Measurements from ENCODE around the gene FKBP14.

Gene FKBP14

GRCh38 chr7:29990931-29991330, 35.6 kb downstream of the FKBP14 start:
- Histone ChIP-seq H3K4me3 (ENCODE audit: insufficient read depth, low read length, poor library complexity, severe bottlenecking) (no peak overlapping the region), H3K9me3 (ENCODE audit: insufficient read depth, low read length) (no peaks in the 10 kb centered on the region), H3K9ac (ENCODE audit: low read length) (no peak overlapping the region), H3K36me3 (ENCODE audit: low read length) (no peaks in the 10 kb centered on the region), H2AFZ (ENCODE audit: low read depth, low read length, severe bottlenecking) (no peak overlapping the region), H3K27ac (ENCODE audit: low read depth, low read length) (no peak overlapping the region), H3K4me2 (ENCODE audit: low read depth, low read length, poor library complexity, severe bottlenecking) (no peak overlapping the region), H3K79me2 (ENCODE audit: insufficient read depth, low read length) (no peaks in the 10 kb centered on the region), H3K9me2 (replicated peaks; ENCODE audit: insufficient read depth, low read length) (no peaks in the 10 kb centered on the region), H3F3A (ENCODE audit: insufficient read depth) (no peaks in the 10 kb centered on the region), H4K20me1 (ENCODE audit: low read depth, low read length) (no peaks in the 10 kb centered on the region), H3K27me3 (ENCODE audit: low read length) (0 out of 2 replicates have a peak, but pooled peaks cover 4% of the 10 kb centered on the region)
- TF ChIP-seq, protein P1, sequence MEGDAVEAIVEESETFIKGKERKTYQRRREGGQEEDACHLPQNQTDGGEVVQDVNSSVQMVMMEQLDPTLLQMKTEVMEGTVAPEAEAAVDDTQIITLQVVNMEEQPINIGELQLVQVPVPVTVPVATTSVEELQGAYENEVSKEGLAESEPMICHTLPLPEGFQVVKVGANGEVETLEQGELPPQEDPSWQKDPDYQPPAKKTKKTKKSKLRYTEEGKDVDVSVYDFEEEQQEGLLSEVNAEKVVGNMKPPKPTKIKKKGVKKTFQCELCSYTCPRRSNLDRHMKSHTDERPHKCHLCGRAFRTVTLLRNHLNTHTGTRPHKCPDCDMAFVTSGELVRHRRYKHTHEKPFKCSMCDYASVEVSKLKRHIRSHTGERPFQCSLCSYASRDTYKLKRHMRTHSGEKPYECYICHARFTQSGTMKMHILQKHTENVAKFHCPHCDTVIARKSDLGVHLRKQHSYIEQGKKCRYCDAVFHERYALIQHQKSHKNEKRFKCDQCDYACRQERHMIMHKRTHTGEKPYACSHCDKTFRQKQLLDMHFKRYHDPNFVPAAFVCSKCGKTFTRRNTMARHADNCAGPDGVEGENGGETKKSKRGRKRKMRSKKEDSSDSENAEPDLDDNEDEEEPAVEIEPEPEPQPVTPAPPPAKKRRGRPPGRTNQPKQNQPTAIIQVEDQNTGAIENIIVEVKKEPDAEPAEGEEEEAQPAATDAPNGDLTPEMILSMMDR (IDR thresholded peaks at IDR 0.05; ENCODE audit: insufficient read depth, low read length, poor library complexity, severe bottlenecking) = no peak
- TF ChIP-seq EZH2phosphoT487 (conservative IDR thresholded peaks at IDR 0.05; ENCODE audit: low read length) = no peak

GRCh38 chr7:29989257-29989995, 37.1 kb downstream of the FKBP14 start, which contains the start of gene SCRN1:
Gene SCRN1, minus strand, starts transcription at chr7:29989801. Its CDS starts 20,734 bp downstream, at chr7:29969067.
- Histone ChIP-seq H2AFZ (ENCODE audit: low read depth, low read length, severe bottlenecking) (no peak within 1 kb of the TSS), H4K20me1 (ENCODE audit: low read depth, low read length) (no peaks in the 10 kb centered on the region), H3K27ac (ENCODE audit: low read depth, low read length) (no peak within 1 kb of the TSS), H3F3A (ENCODE audit: insufficient read depth) (no peaks in the 10 kb centered on the region), H3K4me3 (ENCODE audit: insufficient read depth, low read length, poor library complexity, severe bottlenecking) (peak within 1 kb of the TSS; percentile 12), H3K9me3 (ENCODE audit: insufficient read depth, low read length) (no peaks in the 10 kb centered on the region), H3K9me2 (replicated peaks; ENCODE audit: insufficient read depth, low read length) (no peaks in the 10 kb centered on the region), H3K27me3 (ENCODE audit: low read length) (0 out of 2 replicates have a peak, but pooled peaks cover 4% of the 10 kb centered on the region), H3K79me2 (ENCODE audit: insufficient read depth, low read length) (no peaks in the 10 kb centered on the region), H3K4me2 (ENCODE audit: low read depth, low read length, poor library complexity, severe bottlenecking) (peak within 1 kb of the TSS; percentile 51), H3K36me3 (ENCODE audit: low read length) (no peaks in the 10 kb centered on the region), H3K9ac (ENCODE audit: low read length) (no peak within 1 kb of the TSS; the same call in 1 of the 2 replicates)
- TF ChIP-seq, protein P1 (IDR thresholded peaks at IDR 0.05; ENCODE audit: insufficient read depth, low read length, poor library complexity, severe bottlenecking) = no peak
- TF ChIP-seq EZH2phosphoT487 (conservative IDR thresholded peaks at IDR 0.05; ENCODE audit: low read length) = no peak; the same call in 1 of the 2 replicates

- no peak overlapping the region for H3K9ac ChIP-seq (ENCODE audit: low read length)
- H3F3A ChIP-seq (ENCODE audit: insufficient read depth) = no peaks in the 10 kb centered on the region
- H3K9me2 ChIP-seq (replicated peaks; ENCODE audit: insufficient read depth, low read length) = no peaks in the 10 kb centered on the region
- H4K20me1 ChIP-seq (ENCODE audit: low read depth, low read length) = no peaks in the 10 kb centered on the region
- no peaks in the 10 kb centered on the region for H3K79me2 ChIP-seq (ENCODE audit: insufficient read depth, low read length)
- H3K36me3 ChIP-seq (ENCODE audit: low read length) = no peaks in the 10 kb centered on the region
- no peak overlapping the region for H3K27ac ChIP-seq (ENCODE audit: low read depth, low read length)
- peak overlapping the region; percentile 12 for H3K4me3 ChIP-seq (ENCODE audit: insufficient read depth, low read length, poor library complexity, severe bottlenecking)
- H3K9me3 ChIP-seq (ENCODE audit: insufficient read depth, low read length) = no peaks in the 10 kb centered on the region
- TF ChIP-seq EZH2phosphoT487 (conservative IDR thresholded peaks at IDR 0.05; ENCODE audit: low read length) = no peak
- H3K4me2 ChIP-seq (ENCODE audit: low read depth, low read length, poor library complexity, severe bottlenecking) = peak overlapping the region; percentile 51
- H3K27me3 ChIP-seq (ENCODE audit: low read length) = 0 out of 2 replicates have a peak, but pooled peaks cover 4% of the 10 kb centered on the region
- H2AFZ ChIP-seq (ENCODE audit: low read depth, low read length, severe bottlenecking) = no peak overlapping the region
Observed at GRCh38 chr7:29988424-29989256, 37.9 kb downstream of the FKBP14 start.

Measured in SU-DHL-6 (cell line).